GM20000 (cell line): ENCODE measurements around the gene DLX5.

Source experiments
- DNase-seq: peaks from one replicate; pipeline ENCODE4 v3.0.0; 2012; ENCODE audit warnings: low spot score
- TF ChIP-seq, protein P1 (sequence below): IDR thresholded peaks from 2 replicates; pipeline ENCODE4 v1.5.1; 2012; ENCODE audit warnings: mild to moderate bottlenecking, control low read depth; ENCODE audit errors: extremely low read depth, missing control alignments

The DLX5 gene

DNA sequence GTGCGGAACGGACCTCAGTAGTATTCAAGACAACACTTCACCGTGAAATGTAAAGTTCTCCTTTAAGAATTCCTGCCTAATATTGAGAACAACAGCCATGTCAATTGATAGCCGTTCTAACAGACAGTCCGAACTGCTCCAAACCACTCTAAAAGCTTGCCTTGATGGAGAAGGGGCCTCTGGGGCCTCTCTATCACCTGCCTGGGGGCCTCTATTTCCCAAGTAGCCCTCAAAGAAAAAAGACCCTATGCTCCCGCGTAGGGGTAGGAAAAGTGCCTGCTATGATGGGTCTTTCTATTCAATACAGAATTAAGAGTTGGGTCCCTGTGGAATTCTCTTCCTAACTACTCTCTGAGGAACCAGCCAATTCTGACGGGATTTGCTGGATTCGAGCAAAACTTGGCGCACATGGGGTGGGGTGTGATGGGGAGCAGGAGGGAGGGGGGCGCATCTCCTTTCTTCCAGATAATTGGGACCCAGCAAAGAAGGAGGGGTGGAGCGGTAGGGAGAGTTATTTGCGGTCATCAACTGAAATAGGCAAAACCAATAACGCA is 27.6 kb downstream of the DLX5 start:
- TF ChIP-seq, protein P1, sequence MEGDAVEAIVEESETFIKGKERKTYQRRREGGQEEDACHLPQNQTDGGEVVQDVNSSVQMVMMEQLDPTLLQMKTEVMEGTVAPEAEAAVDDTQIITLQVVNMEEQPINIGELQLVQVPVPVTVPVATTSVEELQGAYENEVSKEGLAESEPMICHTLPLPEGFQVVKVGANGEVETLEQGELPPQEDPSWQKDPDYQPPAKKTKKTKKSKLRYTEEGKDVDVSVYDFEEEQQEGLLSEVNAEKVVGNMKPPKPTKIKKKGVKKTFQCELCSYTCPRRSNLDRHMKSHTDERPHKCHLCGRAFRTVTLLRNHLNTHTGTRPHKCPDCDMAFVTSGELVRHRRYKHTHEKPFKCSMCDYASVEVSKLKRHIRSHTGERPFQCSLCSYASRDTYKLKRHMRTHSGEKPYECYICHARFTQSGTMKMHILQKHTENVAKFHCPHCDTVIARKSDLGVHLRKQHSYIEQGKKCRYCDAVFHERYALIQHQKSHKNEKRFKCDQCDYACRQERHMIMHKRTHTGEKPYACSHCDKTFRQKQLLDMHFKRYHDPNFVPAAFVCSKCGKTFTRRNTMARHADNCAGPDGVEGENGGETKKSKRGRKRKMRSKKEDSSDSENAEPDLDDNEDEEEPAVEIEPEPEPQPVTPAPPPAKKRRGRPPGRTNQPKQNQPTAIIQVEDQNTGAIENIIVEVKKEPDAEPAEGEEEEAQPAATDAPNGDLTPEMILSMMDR: no peak
- DNase-seq: peak; percentile 15

DNA sequence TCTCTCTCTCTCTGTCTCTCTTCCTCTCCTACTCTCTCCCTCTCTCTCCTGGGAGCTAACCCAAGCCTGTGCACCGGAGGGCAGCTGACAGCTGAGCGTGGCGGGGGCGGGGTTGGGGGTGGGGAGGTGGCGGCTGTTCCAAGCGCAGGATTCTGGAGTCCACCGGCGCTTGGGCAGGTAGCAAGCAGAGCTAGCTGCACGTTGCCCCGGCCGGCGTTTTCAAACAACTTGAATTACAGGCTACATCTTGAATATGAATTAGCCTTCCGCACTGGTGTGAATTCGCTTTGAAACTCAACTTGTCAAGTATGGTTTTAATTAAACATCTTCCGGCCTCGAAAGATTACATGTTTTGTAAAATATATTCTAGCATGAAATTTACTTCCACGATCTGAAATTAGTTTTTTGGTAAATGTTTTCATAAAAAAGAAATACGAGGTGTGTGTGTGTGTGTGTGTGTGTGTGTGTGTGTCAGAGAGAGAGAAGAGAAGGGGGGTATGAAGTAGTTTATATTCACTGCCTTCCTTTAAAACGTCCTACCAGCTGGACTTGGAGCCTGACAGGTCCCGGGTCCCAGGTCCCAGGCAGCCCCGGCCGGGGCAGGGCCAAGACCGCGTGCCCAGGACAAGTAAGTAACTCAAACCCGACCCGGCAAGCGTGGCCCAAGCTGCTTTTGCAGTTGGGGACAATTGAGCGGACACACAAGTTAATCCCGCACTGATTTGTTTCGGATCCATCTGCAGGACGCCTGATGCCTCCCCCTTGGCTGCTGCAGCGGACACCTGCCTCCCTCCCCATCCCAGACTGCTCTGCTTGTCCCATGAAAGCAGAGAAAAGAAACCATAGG is 28.3 kb downstream of the DLX5 start:
- DNase-seq: peak; percentile 10
- TF ChIP-seq, protein P1: no peak

DNA sequence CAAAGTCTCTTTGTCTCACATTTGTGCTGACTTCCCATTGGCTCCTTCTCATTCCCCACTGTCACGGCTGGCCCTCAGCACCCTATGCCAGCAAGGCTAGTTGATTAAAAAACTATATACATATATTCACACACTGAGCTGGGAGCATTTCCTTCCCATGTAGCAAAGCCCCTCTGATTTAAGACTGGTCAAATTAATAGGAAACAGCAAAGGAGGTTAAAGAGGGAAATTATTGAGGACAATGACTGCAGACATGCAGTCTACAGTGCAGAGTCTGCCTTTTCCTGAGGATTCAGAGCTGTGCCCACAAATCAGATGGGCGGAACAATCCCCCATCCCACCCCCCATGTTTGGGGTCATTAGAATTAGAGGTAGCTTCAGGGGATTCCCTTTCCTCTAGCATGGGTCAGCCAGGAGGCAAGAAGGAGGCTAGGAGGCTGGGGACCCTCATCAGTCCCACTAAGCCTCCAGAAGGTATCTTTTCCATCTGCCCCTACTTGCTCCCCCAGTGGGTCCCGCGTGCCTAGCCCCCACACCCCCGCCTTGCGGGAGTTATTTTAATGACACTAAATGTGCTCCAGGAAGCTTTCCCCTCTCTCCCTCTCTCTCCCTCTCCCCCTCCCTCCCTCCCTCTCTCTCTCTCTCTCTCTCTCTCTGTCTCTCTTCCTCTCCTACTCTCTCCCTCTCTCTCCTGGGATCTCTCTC is 29.1 kb downstream of the DLX5 start:
- DNase-seq: peak; percentile 8
- TF ChIP-seq, protein P1: no peak

DNA sequence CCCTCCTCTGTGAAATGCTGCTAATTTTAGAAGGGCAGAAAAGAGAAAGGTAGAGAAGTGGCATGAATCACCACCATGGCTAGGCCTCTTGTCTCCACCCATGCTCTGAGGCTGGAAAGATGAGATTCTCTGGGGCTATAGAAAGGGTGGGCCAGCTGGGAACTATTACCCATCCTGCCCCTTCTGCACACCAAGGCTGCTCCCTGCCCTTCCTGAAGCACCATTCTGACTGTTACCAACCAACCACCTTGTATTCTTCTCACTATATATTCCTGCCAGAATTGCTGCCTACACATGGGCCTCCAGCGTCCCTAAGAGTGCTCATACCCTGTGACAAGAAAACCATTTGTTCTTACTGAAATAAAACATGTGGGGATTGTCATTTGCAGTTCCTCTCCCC is 30.7 kb downstream of the DLX5 start:
- TF ChIP-seq, protein P1: no peak
- DNase-seq: peak; percentile 5

DNA sequence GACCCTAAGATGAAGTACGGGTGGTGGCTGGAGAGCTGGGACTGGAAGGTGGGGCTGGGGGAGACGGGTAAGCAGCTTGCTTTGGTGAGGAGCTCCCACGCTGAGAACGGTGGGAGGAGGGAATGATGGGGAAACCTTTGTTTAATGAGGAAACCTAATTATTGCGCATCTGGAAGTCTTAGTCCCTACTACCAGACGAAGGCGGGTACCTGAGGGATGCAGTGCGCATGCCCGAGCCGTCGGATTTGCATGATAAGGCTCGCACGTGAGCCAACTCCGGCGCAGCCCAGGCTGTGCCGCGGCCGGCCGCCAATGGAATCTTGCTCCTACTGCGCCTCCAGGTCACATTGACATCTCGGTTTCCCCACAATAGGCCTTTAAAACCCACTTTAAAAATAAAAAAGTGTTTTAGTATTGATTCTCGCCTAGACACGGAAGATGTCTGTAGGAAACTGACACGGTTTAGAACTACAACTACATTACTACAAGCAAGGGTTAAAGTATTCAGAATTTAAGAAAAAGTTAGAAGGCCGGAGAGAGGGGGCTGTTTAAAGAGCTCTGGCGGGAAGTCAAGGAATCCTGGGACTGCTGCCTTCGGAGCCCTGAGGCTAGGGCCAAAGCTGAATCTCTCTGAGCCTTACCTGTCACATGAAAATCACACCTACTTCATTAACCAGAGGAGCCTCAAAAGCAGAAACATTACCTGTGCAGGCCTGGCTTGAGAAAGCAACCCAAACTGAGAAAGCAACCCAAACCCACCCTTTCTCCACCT is 31.4 kb downstream of the DLX5 start:
- TF ChIP-seq, protein P1: no peak
- DNase-seq: peak; percentile 9

DNA sequence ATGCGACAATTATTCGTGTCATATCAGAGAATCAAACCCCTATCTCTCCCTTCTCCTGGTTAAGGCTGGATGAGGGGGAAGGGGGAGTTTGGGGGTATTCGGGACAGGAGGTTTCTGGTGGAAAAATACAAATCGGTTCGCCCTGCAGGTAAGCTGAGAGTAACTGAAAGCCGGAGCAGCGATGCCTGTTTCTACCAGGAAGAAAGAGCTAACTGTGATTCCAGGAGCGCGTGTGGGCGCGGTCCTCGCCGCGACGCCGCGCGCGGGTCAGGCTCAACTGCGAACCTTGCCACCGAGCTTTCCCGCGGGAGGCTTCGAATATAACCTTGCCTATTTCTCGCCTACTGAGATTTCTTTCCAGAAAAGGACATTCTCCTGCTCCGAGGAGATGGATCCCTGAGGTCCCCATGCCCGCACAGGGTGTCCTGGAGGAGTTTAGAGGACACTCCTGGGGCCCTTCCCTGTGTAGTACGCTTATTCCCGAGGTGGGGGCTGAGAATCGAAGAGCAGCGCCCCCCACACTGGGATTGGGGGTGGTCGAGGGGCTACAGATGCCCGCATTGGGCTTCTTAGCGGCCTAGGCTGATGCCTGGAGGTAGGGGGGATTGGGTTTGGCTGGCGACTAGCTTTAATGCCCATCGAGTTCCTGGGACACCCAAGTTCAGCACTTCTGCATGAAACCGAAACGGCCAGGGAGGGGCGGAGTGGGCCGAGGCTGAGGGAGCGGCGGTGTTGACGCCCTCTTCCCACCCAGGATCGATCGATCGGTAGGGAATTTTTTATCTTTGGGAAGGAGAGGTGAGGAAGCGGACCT is 32.2 kb downstream of the DLX5 start:
- DNase-seq: peak; percentile 18
- TF ChIP-seq, protein P1: no peak
